ENCODE measurements around the gene ATP1A4.

Gene ATP1A4

DNA sequence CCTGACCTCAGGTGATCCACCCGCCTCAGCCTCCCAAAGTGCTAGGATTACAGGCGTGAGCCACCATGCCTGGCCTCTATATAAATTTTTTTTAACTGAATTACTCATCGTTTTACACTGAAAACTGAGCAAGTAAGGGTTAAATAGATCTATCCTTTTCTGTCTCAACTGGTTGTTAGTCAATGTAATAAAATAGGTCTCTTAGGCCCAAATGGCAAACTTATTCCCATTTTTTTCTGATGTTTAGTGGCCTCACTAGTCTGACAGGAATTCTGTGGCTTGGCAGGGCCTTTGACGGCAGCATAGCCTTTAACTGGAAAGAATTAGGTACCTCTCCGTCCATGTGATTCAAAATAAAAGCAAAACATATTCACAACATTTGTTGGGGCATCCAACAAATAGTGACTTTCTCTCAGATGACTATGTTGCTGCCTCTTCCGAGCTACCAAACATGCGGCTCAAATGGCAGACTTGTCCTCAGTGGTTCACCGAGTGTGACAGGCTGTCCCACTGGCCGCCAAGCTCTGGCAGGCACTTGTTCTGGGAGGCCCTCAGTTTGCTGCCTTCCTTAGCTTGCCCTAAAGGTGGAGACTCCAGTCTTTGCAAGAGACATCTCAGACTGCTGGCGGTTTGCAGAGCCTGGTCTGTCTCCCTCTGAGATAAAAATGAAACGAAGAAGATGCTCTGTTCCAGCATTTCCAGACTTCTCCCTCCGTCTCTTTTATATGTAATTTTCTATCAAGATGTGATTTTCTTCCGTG, 17.4 kb downstream of the ATP1A4 start:
- Histone ChIP-seq H3K27me3 (replicated peaks; ENCODE audit: control insufficient read depth, insufficient read depth, low read length, poor library complexity, severe bottlenecking) (peaks cover 4% of the 10 kb centered on the region), H3K9me3 (ENCODE audit: control insufficient read depth, low read length) (no peaks in the 10 kb centered on the region), H3K27ac (ENCODE audit: insufficient read depth, low read length, poor library complexity, severe bottlenecking) (no peak overlapping the region), H3K4me1 (ENCODE audit: control insufficient read depth, insufficient read depth, low read length, poor library complexity, severe bottlenecking) (no peaks in the 10 kb centered on the region), H3K36me3 (ENCODE audit: control insufficient read depth, insufficient read depth, low read length) (no peaks in the 10 kb centered on the region), H3K4me3 (ENCODE audit: insufficient read depth, low read depth, low read length, poor library complexity, severe bottlenecking) (no peak overlapping the region)
- DNase-seq = no peak

DNA sequence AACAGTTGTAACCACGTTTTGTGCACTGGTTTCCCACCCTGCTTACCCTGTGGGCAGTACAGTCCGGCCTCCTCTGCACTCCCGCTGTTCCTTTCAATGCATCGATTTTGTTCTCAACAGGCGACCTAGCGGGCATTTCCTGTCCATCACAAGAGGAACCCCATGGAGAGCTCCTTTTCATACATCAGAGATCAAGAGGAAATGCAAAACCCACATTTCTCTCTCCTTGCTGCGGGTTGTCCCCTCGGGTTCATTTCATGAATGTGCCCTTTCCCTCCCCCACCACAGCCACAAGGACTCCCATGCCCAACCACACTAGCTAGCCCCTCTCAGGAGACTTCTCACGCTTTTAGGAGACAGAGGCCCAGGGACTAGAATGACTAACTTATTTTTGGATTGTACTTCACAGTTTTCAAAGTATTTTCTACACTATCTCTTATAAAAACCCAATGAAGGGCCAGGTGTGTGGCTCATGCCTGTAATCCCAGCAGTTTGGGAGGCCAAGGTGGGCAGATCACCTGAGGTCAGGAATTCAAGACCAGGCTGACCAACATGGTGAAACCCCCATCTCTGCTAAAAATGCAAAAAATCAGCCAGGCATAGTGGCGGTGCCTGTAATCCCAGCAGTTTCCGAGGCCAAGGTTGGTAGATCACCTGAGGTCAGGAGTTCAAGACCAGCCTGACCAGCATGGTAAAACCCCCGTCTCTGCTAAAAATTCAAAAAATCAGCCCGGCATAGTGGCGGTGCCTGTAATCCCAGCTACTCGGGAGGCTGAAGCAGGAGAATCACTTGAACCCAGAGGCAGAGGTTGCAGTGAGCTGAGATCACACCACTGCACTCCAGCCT, 18.4 kb downstream of the ATP1A4 start:
- H3K27me3 ChIP-seq (replicated peaks; ENCODE audit: control insufficient read depth, insufficient read depth, low read length, poor library complexity, severe bottlenecking) = peaks cover 4% of the 10 kb centered on the region
- H3K4me1 ChIP-seq (ENCODE audit: control insufficient read depth, insufficient read depth, low read length, poor library complexity, severe bottlenecking) = no peaks in the 10 kb centered on the region
- no peaks in the 10 kb centered on the region for H3K9me3 ChIP-seq (ENCODE audit: control insufficient read depth, low read length)
- no peak for DNase-seq
- H3K4me3 ChIP-seq (ENCODE audit: insufficient read depth, low read depth, low read length, poor library complexity, severe bottlenecking) = no peak overlapping the region
- H3K27ac ChIP-seq (ENCODE audit: insufficient read depth, low read length, poor library complexity, severe bottlenecking) = no peak overlapping the region
- H3K36me3 ChIP-seq (ENCODE audit: control insufficient read depth, insufficient read depth, low read length) = no peaks in the 10 kb centered on the region

DNA sequence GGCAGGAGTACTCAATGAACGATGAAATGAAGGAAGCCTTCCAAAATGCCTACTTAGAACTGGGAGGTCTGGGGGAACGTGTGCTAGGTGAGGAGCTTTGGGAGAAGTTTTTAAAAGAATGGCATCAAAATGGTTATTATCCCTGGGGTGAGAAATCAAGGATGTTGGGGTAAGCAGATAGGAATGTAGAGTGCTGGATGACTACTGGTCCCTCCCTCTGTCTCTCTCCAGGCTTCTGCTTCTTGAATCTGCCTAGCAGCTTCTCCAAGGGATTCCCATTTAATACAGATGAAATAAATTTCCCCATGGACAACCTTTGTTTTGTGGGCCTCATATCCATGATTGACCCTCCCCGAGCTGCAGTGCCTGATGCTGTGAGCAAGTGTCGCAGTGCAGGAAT, 20.0 kb downstream of the ATP1A4 start:
- Histone ChIP-seq H3K9me3 (ENCODE audit: control insufficient read depth, low read length) (no peaks in the 10 kb centered on the region), H3K27me3 (replicated peaks; ENCODE audit: control insufficient read depth, insufficient read depth, low read length, poor library complexity, severe bottlenecking) (peaks cover 4% of the 10 kb centered on the region), H3K4me1 (ENCODE audit: control insufficient read depth, insufficient read depth, low read length, poor library complexity, severe bottlenecking) (no peaks in the 10 kb centered on the region), H3K27ac (ENCODE audit: insufficient read depth, low read length, poor library complexity, severe bottlenecking) (no peak overlapping the region), H3K4me3 (ENCODE audit: insufficient read depth, low read depth, low read length, poor library complexity, severe bottlenecking) (no peak overlapping the region), H3K36me3 (ENCODE audit: control insufficient read depth, insufficient read depth, low read length) (no peaks in the 10 kb centered on the region)
- no peak for DNase-seq

DNA sequence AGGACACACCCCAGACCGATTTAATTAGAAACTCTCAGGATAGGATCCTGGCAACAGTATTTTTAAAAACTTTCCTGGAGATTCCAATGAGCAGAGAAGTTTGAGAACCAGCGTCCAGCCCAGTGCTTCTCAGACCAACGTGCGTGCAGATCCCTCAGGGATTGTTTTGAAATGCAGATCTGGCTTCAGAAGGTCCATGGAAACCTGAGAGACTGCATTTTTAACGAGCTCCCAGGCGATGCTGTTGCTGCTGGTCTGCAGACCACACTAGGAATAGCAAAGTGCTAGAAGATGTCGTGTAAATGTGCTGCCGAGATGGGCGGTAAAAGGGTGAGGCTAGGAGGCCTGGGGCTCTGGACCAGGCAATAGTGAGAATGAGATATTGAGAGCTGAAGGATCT, 20.6 kb downstream of the ATP1A4 start:
- Histone ChIP-seq H3K27ac (ENCODE audit: insufficient read depth, low read length, poor library complexity, severe bottlenecking) (no peak overlapping the region), H3K27me3 (replicated peaks; ENCODE audit: control insufficient read depth, insufficient read depth, low read length, poor library complexity, severe bottlenecking) (peaks cover 4% of the 10 kb centered on the region), H3K4me3 (ENCODE audit: insufficient read depth, low read depth, low read length, poor library complexity, severe bottlenecking) (no peak overlapping the region), H3K36me3 (ENCODE audit: control insufficient read depth, insufficient read depth, low read length) (no peaks in the 10 kb centered on the region), H3K9me3 (ENCODE audit: control insufficient read depth, low read length) (no peaks in the 10 kb centered on the region), H3K4me1 (ENCODE audit: control insufficient read depth, insufficient read depth, low read length, poor library complexity, severe bottlenecking) (no peaks in the 10 kb centered on the region)
- DNase-seq = no peak

DNA sequence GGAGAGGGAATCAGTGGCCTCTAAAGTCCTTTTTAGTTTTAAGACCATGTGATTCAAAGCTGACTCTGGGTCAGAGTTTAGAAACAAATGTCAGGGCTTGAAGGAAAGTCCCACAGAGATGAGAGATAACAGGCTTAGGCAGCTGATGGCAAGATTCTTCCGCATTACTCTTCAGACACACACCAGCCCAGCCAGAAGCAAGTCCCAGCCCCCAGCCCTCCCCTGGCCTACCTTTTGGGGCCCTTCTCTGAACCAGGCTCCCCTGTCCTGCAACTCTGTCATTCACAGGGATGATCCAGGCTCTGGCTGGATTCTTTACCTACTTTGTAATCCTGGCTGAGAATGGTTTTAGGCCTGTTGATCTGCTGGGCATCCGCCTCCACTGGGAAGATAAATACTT, 25.8 kb downstream of the ATP1A4 start:
- H3K36me3 ChIP-seq (ENCODE audit: control insufficient read depth, insufficient read depth, low read length) = no peaks in the 10 kb centered on the region
- H3K27ac ChIP-seq (ENCODE audit: insufficient read depth, low read length, poor library complexity, severe bottlenecking) = no peak overlapping the region
- H3K4me1 ChIP-seq (ENCODE audit: control insufficient read depth, insufficient read depth, low read length, poor library complexity, severe bottlenecking) = no peaks in the 10 kb centered on the region
- DNase-seq = no peak
- no peaks in the 10 kb centered on the region for H3K27me3 ChIP-seq (replicated peaks; ENCODE audit: control insufficient read depth, insufficient read depth, low read length, poor library complexity, severe bottlenecking)
- H3K9me3 ChIP-seq (ENCODE audit: control insufficient read depth, low read length) = no peaks in the 10 kb centered on the region
- no peak overlapping the region for H3K4me3 ChIP-seq (ENCODE audit: insufficient read depth, low read depth, low read length, poor library complexity, severe bottlenecking)

DNA sequence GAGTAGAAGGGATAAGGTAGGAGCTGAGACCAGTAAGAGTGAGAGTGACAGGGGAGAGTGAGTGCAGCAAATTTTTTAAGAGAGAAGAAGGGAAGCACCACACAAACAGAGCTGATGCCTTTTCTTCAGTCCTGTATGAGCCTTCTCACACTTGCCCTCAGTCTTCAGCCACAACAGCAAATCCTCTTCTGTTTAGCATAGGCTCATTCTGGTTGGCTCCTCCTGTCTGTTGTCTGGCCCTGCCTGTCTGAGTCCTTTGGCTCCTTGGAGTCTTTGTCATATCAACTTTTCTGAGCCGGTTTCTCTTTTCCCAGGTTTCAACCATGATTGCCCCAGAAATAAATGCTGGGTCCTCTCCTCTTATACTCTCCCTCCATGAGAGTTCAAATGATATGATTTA, 26.3 kb downstream of the ATP1A4 start:
- no peaks in the 10 kb centered on the region for H3K27me3 ChIP-seq (replicated peaks; ENCODE audit: control insufficient read depth, insufficient read depth, low read length, poor library complexity, severe bottlenecking)
- H3K9me3 ChIP-seq (ENCODE audit: control insufficient read depth, low read length) = no peaks in the 10 kb centered on the region
- DNase-seq = no peak
- no peak overlapping the region for H3K27ac ChIP-seq (ENCODE audit: insufficient read depth, low read length, poor library complexity, severe bottlenecking)
- no peaks in the 10 kb centered on the region for H3K4me1 ChIP-seq (ENCODE audit: control insufficient read depth, insufficient read depth, low read length, poor library complexity, severe bottlenecking)
- no peaks in the 10 kb centered on the region for H3K36me3 ChIP-seq (ENCODE audit: control insufficient read depth, insufficient read depth, low read length)
- H3K4me3 ChIP-seq (ENCODE audit: insufficient read depth, low read depth, low read length, poor library complexity, severe bottlenecking) = no peak overlapping the region

DNA sequence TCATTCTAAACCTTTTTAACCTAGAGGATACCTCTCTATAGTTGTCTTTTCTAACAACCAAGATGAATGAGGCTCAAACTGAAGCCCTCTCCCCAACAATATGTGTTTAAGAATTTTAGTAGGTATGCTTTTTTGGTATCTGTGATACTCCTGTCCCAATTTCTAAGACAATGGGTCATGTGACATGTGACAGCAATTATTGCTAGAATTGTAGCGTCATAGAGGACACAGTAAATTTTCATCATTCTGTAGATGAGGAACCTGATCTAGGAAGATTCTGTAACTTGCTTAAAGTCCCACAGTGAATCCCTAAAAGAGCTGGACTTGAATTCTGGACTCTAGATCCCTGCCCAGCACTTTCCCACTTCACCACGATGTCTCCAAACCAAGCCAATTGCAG, 27.3 kb downstream of the ATP1A4 start:
- H3K27me3 ChIP-seq (replicated peaks; ENCODE audit: control insufficient read depth, insufficient read depth, low read length, poor library complexity, severe bottlenecking) = no peaks in the 10 kb centered on the region
- no peak for DNase-seq
- no peaks in the 10 kb centered on the region for H3K4me1 ChIP-seq (ENCODE audit: control insufficient read depth, insufficient read depth, low read length, poor library complexity, severe bottlenecking)
- H3K9me3 ChIP-seq (ENCODE audit: control insufficient read depth, low read length) = no peaks in the 10 kb centered on the region
- no peak overlapping the region for H3K27ac ChIP-seq (ENCODE audit: insufficient read depth, low read length, poor library complexity, severe bottlenecking)
- H3K4me3 ChIP-seq (ENCODE audit: insufficient read depth, low read depth, low read length, poor library complexity, severe bottlenecking) = no peak overlapping the region
- H3K36me3 ChIP-seq (ENCODE audit: control insufficient read depth, insufficient read depth, low read length) = no peaks in the 10 kb centered on the region

DNA sequence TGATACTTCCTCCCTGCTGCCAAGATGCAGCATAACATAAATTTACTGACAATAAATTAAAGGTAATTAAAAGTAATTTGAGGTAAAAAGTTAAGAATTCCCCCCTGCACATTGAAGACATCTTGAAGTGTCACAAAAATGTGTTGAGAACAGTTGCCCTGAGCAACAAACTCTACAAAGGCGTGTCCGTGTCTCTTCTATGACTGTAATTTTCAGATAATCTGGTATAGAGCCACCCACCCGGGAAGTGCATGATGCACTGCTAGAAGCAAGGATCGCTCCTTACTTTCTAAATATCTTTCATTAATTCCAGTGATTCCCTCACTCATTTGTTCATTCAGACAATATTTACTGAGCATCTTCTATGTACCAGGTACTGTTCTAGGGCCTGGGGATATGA, 27.9 kb downstream of the ATP1A4 start:
- Histone ChIP-seq H3K27ac (ENCODE audit: insufficient read depth, low read length, poor library complexity, severe bottlenecking) (no peak overlapping the region), H3K4me1 (ENCODE audit: control insufficient read depth, insufficient read depth, low read length, poor library complexity, severe bottlenecking) (no peaks in the 10 kb centered on the region), H3K4me3 (ENCODE audit: insufficient read depth, low read depth, low read length, poor library complexity, severe bottlenecking) (no peak overlapping the region), H3K9me3 (ENCODE audit: control insufficient read depth, low read length) (no peaks in the 10 kb centered on the region), H3K27me3 (replicated peaks; ENCODE audit: control insufficient read depth, insufficient read depth, low read length, poor library complexity, severe bottlenecking) (no peaks in the 10 kb centered on the region), H3K36me3 (ENCODE audit: control insufficient read depth, insufficient read depth, low read length) (no peaks in the 10 kb centered on the region)
- no peak for DNase-seq

DNA sequence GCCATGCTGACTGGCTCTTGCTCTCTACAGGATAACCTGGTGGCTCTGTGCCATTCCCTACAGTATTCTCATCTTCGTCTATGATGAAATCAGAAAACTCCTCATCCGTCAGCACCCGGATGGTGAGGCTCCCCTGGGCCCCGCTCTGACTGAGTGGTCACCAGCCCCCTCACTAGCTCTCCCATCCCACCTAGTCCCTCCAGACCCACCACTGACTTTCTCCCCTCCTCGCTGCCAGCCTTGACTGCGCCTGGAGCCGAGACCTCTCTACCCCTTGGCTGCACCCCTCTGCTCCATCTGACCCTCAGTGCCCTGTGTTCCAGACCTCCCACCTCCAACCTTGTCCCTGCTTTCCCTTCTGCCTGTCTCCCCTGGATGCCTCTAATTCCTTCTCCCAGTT, 34.8 kb downstream of the ATP1A4 start:
- DNase-seq = no peak
- Histone ChIP-seq H3K36me3 (ENCODE audit: control insufficient read depth, insufficient read depth, low read length) (no peaks in the 10 kb centered on the region), H3K9me3 (ENCODE audit: control insufficient read depth, low read length) (no peaks in the 10 kb centered on the region), H3K27ac (ENCODE audit: insufficient read depth, low read length, poor library complexity, severe bottlenecking) (no peak overlapping the region), H3K4me3 (ENCODE audit: insufficient read depth, low read depth, low read length, poor library complexity, severe bottlenecking) (no peak overlapping the region), H3K4me1 (ENCODE audit: control insufficient read depth, insufficient read depth, low read length, poor library complexity, severe bottlenecking) (no peaks in the 10 kb centered on the region), H3K27me3 (replicated peaks; ENCODE audit: control insufficient read depth, insufficient read depth, low read length, poor library complexity, severe bottlenecking) (peaks cover 2% of the 10 kb centered on the region)

DNA sequence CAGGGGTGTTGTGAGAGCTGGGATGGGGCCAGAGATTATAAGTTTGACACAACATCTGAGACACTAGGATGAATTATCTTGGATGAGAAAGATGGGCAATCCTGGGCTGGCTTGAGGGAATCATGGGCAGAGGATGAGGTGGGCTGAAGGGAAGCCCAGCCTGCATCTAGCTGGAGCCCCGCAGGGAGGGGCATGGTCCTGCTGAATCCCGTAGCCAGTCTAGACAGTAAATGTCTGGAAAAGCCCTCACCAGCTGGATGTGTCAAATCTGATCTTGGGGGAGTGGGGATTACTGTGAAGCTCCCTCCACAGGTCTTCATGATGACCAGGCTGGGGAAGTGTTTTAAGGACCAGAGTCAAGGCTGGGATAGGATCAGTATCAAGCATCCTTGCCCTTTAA, 35.3 kb downstream of the ATP1A4 start:
- H3K9me3 ChIP-seq (ENCODE audit: control insufficient read depth, low read length) = no peaks in the 10 kb centered on the region
- DNase-seq = no peak
- no peaks in the 10 kb centered on the region for H3K4me1 ChIP-seq (ENCODE audit: control insufficient read depth, insufficient read depth, low read length, poor library complexity, severe bottlenecking)
- no peak overlapping the region for H3K4me3 ChIP-seq (ENCODE audit: insufficient read depth, low read depth, low read length, poor library complexity, severe bottlenecking)
- no peaks in the 10 kb centered on the region for H3K36me3 ChIP-seq (ENCODE audit: control insufficient read depth, insufficient read depth, low read length)
- H3K27me3 ChIP-seq (replicated peaks; ENCODE audit: control insufficient read depth, insufficient read depth, low read length, poor library complexity, severe bottlenecking) = peaks cover 2% of the 10 kb centered on the region
- no peak overlapping the region for H3K27ac ChIP-seq (ENCODE audit: insufficient read depth, low read length, poor library complexity, severe bottlenecking)

Data from effector memory CD4-positive, alpha-beta T cell (primary cell).